GM21528 (cell line): ENCODE measurements around the gene NTSR1.

ENCODE experiments used
- ATAC-seq: cut with Tn5 transposase; IDR thresholded peaks from one replicate; pipeline ENCODE4 v1.9.1; 2021; ENCODE audit warnings: mild to moderate bottlenecking, moderate library complexity; ENCODE audit not compliant: unreplicated experiment, low FRiP score

The NTSR1 gene

GRCh38 chr20:62723768-62724450 lies 15.3 kb downstream of the NTSR1 start:
- ATAC-seq = no peak

- ATAC-seq = no peak
Measured at GRCh38 chr20:62724692-62725595, 16.3 kb downstream of the NTSR1 start.

- no peak for ATAC-seq
Measured at GRCh38 chr20:62725596-62726268, 17.1 kb downstream of the NTSR1 start.

GRCh38 chr20:62726276-62726675 lies 17.6 kb downstream of the NTSR1 start:
- no peak for ATAC-seq

GRCh38 chr20:62726716-62727583 lies 18.3 kb downstream of the NTSR1 start:
- no peak for ATAC-seq

- no peak for ATAC-seq
Measured at GRCh38 chr20:62727584-62728027, 19.0 kb downstream of the NTSR1 start.

GRCh38 chr20:62728028-62728780 lies 19.6 kb downstream of the NTSR1 start:
- ATAC-seq = no peak

- ATAC-seq = no peak
Measured at GRCh38 chr20:62728781-62729300, 20.2 kb downstream of the NTSR1 start.

- no peak for ATAC-seq
Measured at GRCh38 chr20:62730481-62730880, 21.8 kb downstream of the NTSR1 start.

- ATAC-seq = no peak
Measured at GRCh38 chr20:62732031-62732760, 23.6 kb downstream of the NTSR1 start.

- no peak for ATAC-seq
Measured at GRCh38 chr20:62732842-62733525, 24.3 kb downstream of the NTSR1 start.

- ATAC-seq = no peak
Measured at GRCh38 chr20:62733526-62733842, 24.8 kb downstream of the NTSR1 start.

- ATAC-seq = no peak
Measured at GRCh38 chr20:62733891-62734290, 25.3 kb downstream of the NTSR1 start.

GRCh38 chr20:62734326-62734725 lies 25.7 kb downstream of the NTSR1 start:
- no peak for ATAC-seq

GRCh38 chr20:62734881-62735280 lies 26.2 kb downstream of the NTSR1 start:
- no peak for ATAC-seq

- no peak for ATAC-seq
Measured at GRCh38 chr20:62735331-62735821, 26.7 kb downstream of the NTSR1 start.

GRCh38 chr20:62736026-62736406 lies 27.4 kb downstream of the NTSR1 start:
- no peak for ATAC-seq
